AG10803 (cell line): ENCODE measurements around the gene TTC7B.

ENCODE experiments used
- DNase-seq: peaks from one replicate; pipeline ENCODE4 v3.0.0; 2010; ENCODE audit warnings: low read depth
- H3K4me3 ChIP-seq: 2 replicates; pipeline ENCODE4 v1.5.1; 2011; ENCODE audit warnings: mild to moderate bottlenecking, low read length, control low read depth
- TF ChIP-seq, protein P1 (sequence below): conservative IDR thresholded peaks from 2 replicates; pipeline ENCODE4 v1.5.1; 2011; ENCODE audit warnings: mild to moderate bottlenecking, low read length, control low read depth, inconsistent platforms

Gene TTC7B

DNA sequence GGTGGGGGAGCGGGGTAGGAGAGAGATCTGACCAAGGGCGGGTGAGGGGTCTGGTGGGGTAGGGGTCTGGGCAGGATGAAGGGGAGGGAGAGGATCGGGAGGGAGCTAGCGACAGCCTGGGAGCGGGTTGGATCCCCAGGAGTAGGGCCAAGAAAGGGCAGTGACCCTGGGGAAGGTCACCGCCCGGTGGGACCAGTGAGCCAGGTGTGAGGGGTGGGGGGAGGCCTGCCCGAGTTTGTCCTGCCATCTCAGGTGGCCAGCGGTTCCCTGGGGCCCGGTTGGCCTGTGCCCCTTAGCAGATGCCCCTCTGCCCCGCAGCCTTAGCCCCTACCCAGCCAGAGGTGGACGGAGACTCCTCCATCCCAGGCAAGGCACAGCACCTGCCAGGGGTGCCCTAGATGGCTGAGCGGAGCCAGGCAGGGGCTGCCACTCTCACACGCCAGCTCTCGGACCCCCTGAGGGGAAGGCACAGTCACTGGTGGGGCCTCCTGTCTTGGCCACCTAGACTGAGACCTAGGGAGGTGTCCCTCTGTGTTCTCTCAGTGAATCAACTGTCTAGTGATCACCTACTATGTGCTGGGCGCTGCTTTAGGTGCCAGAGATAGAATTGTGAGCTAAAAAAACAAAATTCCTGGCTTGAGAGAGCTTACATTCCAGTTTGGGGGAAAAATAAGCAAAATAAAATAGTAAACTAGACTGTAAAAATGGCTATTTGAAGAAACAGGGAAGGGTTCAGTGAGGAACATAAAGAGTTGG lies 629 bp upstream of the TTC7B start:
- DNase-seq, result no peak
- TF ChIP-seq, protein P1, sequence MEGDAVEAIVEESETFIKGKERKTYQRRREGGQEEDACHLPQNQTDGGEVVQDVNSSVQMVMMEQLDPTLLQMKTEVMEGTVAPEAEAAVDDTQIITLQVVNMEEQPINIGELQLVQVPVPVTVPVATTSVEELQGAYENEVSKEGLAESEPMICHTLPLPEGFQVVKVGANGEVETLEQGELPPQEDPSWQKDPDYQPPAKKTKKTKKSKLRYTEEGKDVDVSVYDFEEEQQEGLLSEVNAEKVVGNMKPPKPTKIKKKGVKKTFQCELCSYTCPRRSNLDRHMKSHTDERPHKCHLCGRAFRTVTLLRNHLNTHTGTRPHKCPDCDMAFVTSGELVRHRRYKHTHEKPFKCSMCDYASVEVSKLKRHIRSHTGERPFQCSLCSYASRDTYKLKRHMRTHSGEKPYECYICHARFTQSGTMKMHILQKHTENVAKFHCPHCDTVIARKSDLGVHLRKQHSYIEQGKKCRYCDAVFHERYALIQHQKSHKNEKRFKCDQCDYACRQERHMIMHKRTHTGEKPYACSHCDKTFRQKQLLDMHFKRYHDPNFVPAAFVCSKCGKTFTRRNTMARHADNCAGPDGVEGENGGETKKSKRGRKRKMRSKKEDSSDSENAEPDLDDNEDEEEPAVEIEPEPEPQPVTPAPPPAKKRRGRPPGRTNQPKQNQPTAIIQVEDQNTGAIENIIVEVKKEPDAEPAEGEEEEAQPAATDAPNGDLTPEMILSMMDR, result no peak
- peak overlapping the region; percentile 37 for H3K4me3 ChIP-seq

DNA sequence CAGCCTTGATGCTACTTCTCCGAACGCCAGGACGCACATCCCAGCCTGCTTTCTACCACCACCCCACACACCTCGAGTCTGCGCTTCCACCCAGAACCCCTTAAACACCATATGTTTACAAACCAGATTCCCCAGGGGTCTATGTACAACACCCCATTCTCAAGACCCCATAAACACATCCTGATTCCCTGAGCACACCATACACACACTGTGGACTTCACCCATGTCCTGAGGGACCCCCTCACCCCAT lies 733 bp downstream of the TTC7B start:
- H3K4me3 ChIP-seq, result peak overlapping the region; percentile 76
- DNase-seq, result no peak
- TF ChIP-seq, protein P1, result no peak

DNA sequence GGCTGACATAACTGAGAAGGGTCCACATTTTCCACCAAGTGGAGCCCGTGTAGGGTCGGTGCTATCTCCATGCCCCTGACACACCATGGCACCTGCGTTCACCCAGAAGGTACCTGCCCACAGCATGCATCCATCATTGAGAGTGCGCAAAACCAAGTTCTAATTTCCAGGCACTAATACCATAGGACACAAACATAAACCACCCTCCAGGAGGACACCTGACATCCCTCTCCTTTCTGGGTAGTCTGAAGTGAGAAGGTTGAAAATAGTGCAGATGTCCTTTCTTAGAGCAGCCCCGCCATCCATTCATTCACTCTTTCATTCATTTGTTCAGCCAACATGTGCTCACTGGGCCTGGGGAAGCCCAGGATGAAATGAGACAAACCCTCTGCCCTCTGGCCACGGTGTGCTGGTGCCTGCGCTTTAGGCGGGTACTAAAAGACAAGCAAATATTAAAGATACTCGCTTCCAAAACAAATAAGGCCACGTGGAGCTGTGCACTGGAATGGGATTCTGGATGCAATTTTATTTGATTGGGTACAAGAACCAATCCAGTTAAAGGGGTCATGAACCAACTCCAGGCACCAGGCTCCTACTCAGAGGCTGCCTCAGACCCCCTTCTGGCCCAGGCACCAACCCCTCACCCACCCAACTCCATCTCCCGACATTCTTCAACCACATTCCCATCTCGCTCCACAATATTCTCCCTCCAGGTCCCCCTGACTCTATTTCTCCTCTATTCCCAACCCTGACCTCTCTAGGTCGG lies 1.2 kb downstream of the TTC7B start:
- DNase-seq, result no peak
- TF ChIP-seq, protein P1, result no peak
- H3K4me3 ChIP-seq, result peak overlapping the region; percentile 76

DNA sequence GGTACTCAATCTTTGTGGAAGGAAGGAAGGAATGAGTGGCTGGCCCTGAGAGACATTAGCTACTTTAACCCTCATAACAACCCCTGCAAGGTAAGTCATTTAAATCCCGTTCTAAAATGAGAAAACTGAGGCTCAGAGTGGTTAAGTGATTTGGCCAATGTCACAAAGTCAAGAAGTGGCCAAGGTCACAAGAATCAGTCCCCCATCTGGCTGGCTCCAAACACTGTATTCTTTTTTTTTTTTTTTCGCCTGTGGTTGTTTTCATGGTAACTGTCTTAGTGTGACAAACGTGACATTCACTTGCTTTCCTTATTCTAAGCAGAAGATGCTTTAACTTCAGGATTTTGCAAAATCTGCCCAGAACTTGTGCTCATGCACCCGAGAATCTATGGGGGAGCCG lies 2.8 kb downstream of the TTC7B start:
- TF ChIP-seq, protein P1, result no peak
- no peak for DNase-seq
- H3K4me3 ChIP-seq, result no peak overlapping the region

DNA sequence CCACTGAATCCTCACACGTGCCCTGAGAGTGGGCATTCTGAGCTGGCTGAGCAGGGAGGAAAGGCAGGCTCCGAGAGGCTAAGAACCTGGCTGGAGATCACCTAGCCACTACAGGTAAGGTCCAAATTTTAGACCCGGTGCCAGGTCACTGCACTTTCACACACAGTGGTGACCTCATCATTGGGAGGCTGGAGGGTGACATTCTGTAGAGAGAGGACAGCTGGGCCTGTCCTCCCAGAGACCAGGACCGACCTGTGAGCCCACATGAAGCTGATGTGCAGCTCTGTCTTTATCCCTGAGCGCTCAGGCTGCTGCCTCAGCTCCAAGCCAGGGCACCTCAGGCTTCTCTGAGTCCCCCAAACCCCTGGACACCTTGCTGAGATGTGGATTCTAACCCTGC lies 4.1 kb downstream of the TTC7B start:
- TF ChIP-seq, protein P1, result no peak
- no peak overlapping the region for H3K4me3 ChIP-seq
- no peak for DNase-seq

DNA sequence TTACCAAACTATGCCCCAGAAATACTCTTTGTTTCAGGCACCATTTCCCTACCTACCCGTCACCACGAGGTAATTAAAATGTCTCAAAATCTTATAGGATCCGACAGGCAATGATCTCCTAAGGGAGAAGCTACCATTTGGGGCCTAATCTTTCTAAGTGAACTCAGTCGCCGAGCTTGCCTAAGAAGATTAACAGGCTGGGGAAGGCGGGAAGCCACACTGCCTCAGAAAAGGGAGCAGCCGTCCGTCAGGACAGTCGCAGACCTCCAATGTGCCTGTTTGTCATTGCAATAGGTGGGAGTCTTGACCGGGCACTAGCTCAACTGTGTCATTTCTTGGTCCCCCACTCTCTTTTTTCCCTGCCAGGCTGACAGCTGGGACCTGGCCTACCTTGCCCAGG lies 4.6 kb downstream of the TTC7B start:
- DNase-seq, result no peak

More for the DNA sequence above, 4.6 kb downstream of the TTC7B start:
- TF ChIP-seq, protein P1, result no peak
- H3K4me3 ChIP-seq, result no peak overlapping the region
